ENCODE measurements around the gene AK3. TPM values are rescaled to one million over a fixed set of nuclear protein-coding genes. Genes with fewer than 3 reads are reported as not detected.

The AK3 gene
- total RNA-seq, 1 donor from 2014 or later, result 197 TPM

- Histone ChIP-seq H3K9me3 (replicated peaks) (no peaks in the 10 kb centered on the region), H3K27ac (replicated peaks) (peak overlapping the region; percentile 95), H3K4me1 (peaks cover 44% of the 10 kb centered on the region), H3K27me3 (ENCODE audit: low read depth) (no peaks in the 10 kb centered on the region), H3K36me3 (no peaks in the 10 kb centered on the region), H3K4me3 (no peak overlapping the region)
- no peak for DNase-seq
- intact Hi-C loops (cut with micrococcal nuclease), result no loop called here
- no peak for TF ChIP-seq CTCF (IDR thresholded peaks at IDR 0.05; ENCODE audit: borderline replicate concordance)
These were observed 2.3 kb upstream of the AK3 start for GRCh38 chr9:4743131-4743875.

GRCh38 chr9:4742246-4742645, 1.2 kb upstream of the AK3 start:
- no peaks in the 10 kb centered on the region for H3K9me3 ChIP-seq (replicated peaks)
- H3K27me3 ChIP-seq (ENCODE audit: low read depth), result no peaks in the 10 kb centered on the region
- H3K36me3 ChIP-seq, result no peaks in the 10 kb centered on the region
- no peak for DNase-seq
- H3K4me3 ChIP-seq, result peak overlapping the region; percentile 85
- peak overlapping the region; percentile 95 for H3K27ac ChIP-seq (replicated peaks)
- H3K4me1 ChIP-seq, result peaks cover 46% of the 10 kb centered on the region
- no peak for TF ChIP-seq CTCF (IDR thresholded peaks at IDR 0.05; ENCODE audit: borderline replicate concordance)
- intact Hi-C loops (cut with micrococcal nuclease), result no loop called here

GRCh38 chr9:4741365-4742089, 525 bp upstream of the AK3 start:
- H3K36me3 ChIP-seq, result no peaks in the 10 kb centered on the region

GRCh38 chr9:4740388-4740637, 689 bp downstream of the AK3 start:
- H3K27ac ChIP-seq (replicated peaks), result peak overlapping the region; percentile 95
- peaks cover 46% of the 10 kb centered on the region for H3K4me1 ChIP-seq
- no peak for TF ChIP-seq CTCF (IDR thresholded peaks at IDR 0.05; ENCODE audit: borderline replicate concordance)
- no peak for DNase-seq
- no peaks in the 10 kb centered on the region for H3K9me3 ChIP-seq (replicated peaks)
- intact Hi-C loops (cut with micrococcal nuclease), result no loop called here
- H3K36me3 ChIP-seq, result no peaks in the 10 kb centered on the region
- H3K4me3 ChIP-seq, result peak overlapping the region; percentile 85
- H3K27me3 ChIP-seq (ENCODE audit: low read depth), result no peaks in the 10 kb centered on the region

More at GRCh38 chr9:4741365-4742089, 525 bp upstream of the AK3 start:
- Histone ChIP-seq H3K27ac (replicated peaks) (peak overlapping the region; percentile 95), H3K4me3 (peak overlapping the region; percentile 85), H3K4me1 (peaks cover 46% of the 10 kb centered on the region), H3K27me3 (ENCODE audit: low read depth) (no peaks in the 10 kb centered on the region), H3K9me3 (replicated peaks) (no peaks in the 10 kb centered on the region)
- DNase-seq, result peak; percentile 47
- no peak for TF ChIP-seq CTCF (IDR thresholded peaks at IDR 0.05; ENCODE audit: borderline replicate concordance)
- intact Hi-C loops (cut with micrococcal nuclease), result no loop called here

GRCh38 chr9:4739587-4740387, 1.2 kb downstream of the AK3 start:
- H3K4me3 ChIP-seq, result peak overlapping the region; percentile 85
- H3K27ac ChIP-seq (replicated peaks), result peak overlapping the region; percentile 95
- H3K36me3 ChIP-seq, result no peaks in the 10 kb centered on the region
- intact Hi-C loops (cut with micrococcal nuclease), result no loop called here
- peaks cover 47% of the 10 kb centered on the region for H3K4me1 ChIP-seq
- no peak for DNase-seq
- H3K27me3 ChIP-seq (ENCODE audit: low read depth), result no peaks in the 10 kb centered on the region
- no peaks in the 10 kb centered on the region for H3K9me3 ChIP-seq (replicated peaks)
- TF ChIP-seq CTCF (IDR thresholded peaks at IDR 0.05; ENCODE audit: borderline replicate concordance), result no peak
